Measurements from ENCODE around the gene CNBD2.
A peak's percentile ranks its signal among the peaks of the same experiment; 100 is the strongest.
"Not testable (repeated sequence)": the region's sequence is repeated elsewhere in the genome, so short reads cannot be mapped to it uniquely, and the experiment has no call there.

The CNBD2 gene

GRCh38 chr20:36028106-36028808, 59.9 kb downstream of the CNBD2 start:
- Histone ChIP-seq H3K9ac (ENCODE audit: low read length) (no peak overlapping the region), H3K9me3 (ENCODE audit: control insufficient read depth, low read length) (no peaks in the 10 kb centered on the region), H3K36me3 (ENCODE audit: control insufficient read depth, insufficient read depth, low read length, severe bottlenecking) (no peaks in the 10 kb centered on the region), H3K4me1 (ENCODE audit: control insufficient read depth, insufficient read depth, low read length) (no peaks in the 10 kb centered on the region), H3K27me3 (replicated peaks; ENCODE audit: control insufficient read depth, insufficient read depth, low read length) (no peaks in the 10 kb centered on the region), H3K4me3 (ENCODE audit: low read length) (no peak overlapping the region)
- DNase-seq (ENCODE audit: low read depth): no peak

- peaks cover 3% of the 10 kb centered on the region for H3K9me3 ChIP-seq (ENCODE audit: control insufficient read depth, low read length)
- H3K27me3 ChIP-seq (replicated peaks; ENCODE audit: control insufficient read depth, insufficient read depth, low read length): no peaks in the 10 kb centered on the region
- no peaks in the 10 kb centered on the region for H3K4me1 ChIP-seq (ENCODE audit: control insufficient read depth, insufficient read depth, low read length)
- H3K36me3 ChIP-seq (ENCODE audit: control insufficient read depth, insufficient read depth, low read length, severe bottlenecking): no peaks in the 10 kb centered on the region
- peak; percentile 70 for DNase-seq (ENCODE audit: low read depth)
- no peak overlapping the region for H3K4me3 ChIP-seq (ENCODE audit: low read length)
- H3K9ac ChIP-seq (ENCODE audit: low read length): no peak overlapping the region
Observed at GRCh38 chr20:36030149-36030548, 61.8 kb downstream of the CNBD2 start.

- Histone ChIP-seq H3K9ac (ENCODE audit: low read length) (no peak overlapping the region), H3K9me3 (ENCODE audit: control insufficient read depth, low read length) (peaks cover 3% of the 10 kb centered on the region), H3K4me3 (ENCODE audit: low read length) (no peak overlapping the region), H3K36me3 (ENCODE audit: control insufficient read depth, insufficient read depth, low read length, severe bottlenecking) (no peaks in the 10 kb centered on the region), H3K27me3 (replicated peaks; ENCODE audit: control insufficient read depth, insufficient read depth, low read length) (no peaks in the 10 kb centered on the region), H3K4me1 (ENCODE audit: control insufficient read depth, insufficient read depth, low read length) (no peaks in the 10 kb centered on the region)
- no peak for DNase-seq (ENCODE audit: low read depth)
Observed at GRCh38 chr20:36031806-36032205, 63.4 kb downstream of the CNBD2 start.

- H3K36me3 ChIP-seq (ENCODE audit: control insufficient read depth, insufficient read depth, low read length, severe bottlenecking): no peaks in the 10 kb centered on the region
- no peak overlapping the region for H3K9ac ChIP-seq (ENCODE audit: low read length)
- no peak overlapping the region for H3K4me3 ChIP-seq (ENCODE audit: low read length)
- H3K27me3 ChIP-seq (replicated peaks; ENCODE audit: control insufficient read depth, insufficient read depth, low read length): no peaks in the 10 kb centered on the region
- H3K4me1 ChIP-seq (ENCODE audit: control insufficient read depth, insufficient read depth, low read length): no peaks in the 10 kb centered on the region
- peaks cover 3% of the 10 kb centered on the region for H3K9me3 ChIP-seq (ENCODE audit: control insufficient read depth, low read length)
- no peak for DNase-seq (ENCODE audit: low read depth)
Observed at GRCh38 chr20:36034875-36035274, 66.5 kb downstream of the CNBD2 start.

GRCh38 chr20:36035745-36036144, 67.4 kb downstream of the CNBD2 start:
- DNase-seq (ENCODE audit: low read depth): no peak
- Histone ChIP-seq H3K4me3 (ENCODE audit: low read length) (no peak overlapping the region), H3K4me1 (ENCODE audit: control insufficient read depth, insufficient read depth, low read length) (no peaks in the 10 kb centered on the region), H3K36me3 (ENCODE audit: control insufficient read depth, insufficient read depth, low read length, severe bottlenecking) (no peaks in the 10 kb centered on the region), H3K9ac (ENCODE audit: low read length) (no peak overlapping the region), H3K9me3 (ENCODE audit: control insufficient read depth, low read length) (peaks cover 3% of the 10 kb centered on the region), H3K27me3 (replicated peaks; ENCODE audit: control insufficient read depth, insufficient read depth, low read length) (no peaks in the 10 kb centered on the region)

- no peak for DNase-seq (ENCODE audit: low read depth)
- Histone ChIP-seq H3K4me1 (ENCODE audit: control insufficient read depth, insufficient read depth, low read length) (no peaks in the 10 kb centered on the region), H3K27me3 (replicated peaks; ENCODE audit: control insufficient read depth, insufficient read depth, low read length) (no peaks in the 10 kb centered on the region), H3K4me3 (ENCODE audit: low read length) (no peak overlapping the region), H3K36me3 (ENCODE audit: control insufficient read depth, insufficient read depth, low read length, severe bottlenecking) (peaks cover 1% of the 10 kb centered on the region), H3K9ac (ENCODE audit: low read length) (no peak overlapping the region), H3K9me3 (ENCODE audit: control insufficient read depth, low read length) (peaks cover 3% of the 10 kb centered on the region)
Observed at GRCh38 chr20:36036688-36037087, 68.3 kb downstream of the CNBD2 start.

- Histone ChIP-seq H3K36me3 (ENCODE audit: control insufficient read depth, insufficient read depth, low read length, severe bottlenecking) (peaks cover 4% of the 10 kb centered on the region), H3K9ac (ENCODE audit: low read length) (no peak overlapping the region), H3K4me1 (ENCODE audit: control insufficient read depth, insufficient read depth, low read length) (no peaks in the 10 kb centered on the region), H3K4me3 (ENCODE audit: low read length) (no peak overlapping the region), H3K27me3 (replicated peaks; ENCODE audit: control insufficient read depth, insufficient read depth, low read length) (no peaks in the 10 kb centered on the region), H3K9me3 (ENCODE audit: control insufficient read depth, low read length) (no peaks in the 10 kb centered on the region)
- DNase-seq (ENCODE audit: low read depth): no peak
Observed at GRCh38 chr20:36040571-36040970, 72.2 kb downstream of the CNBD2 start.

GRCh38 chr20:36043441-36043840, 75.1 kb downstream of the CNBD2 start:
- no peaks in the 10 kb centered on the region for H3K9me3 ChIP-seq (ENCODE audit: control insufficient read depth, low read length)
- H3K27me3 ChIP-seq (replicated peaks; ENCODE audit: control insufficient read depth, insufficient read depth, low read length): no peaks in the 10 kb centered on the region
- no peak overlapping the region for H3K9ac ChIP-seq (ENCODE audit: low read length)
- peaks cover 9% of the 10 kb centered on the region for H3K36me3 ChIP-seq (ENCODE audit: control insufficient read depth, insufficient read depth, low read length, severe bottlenecking)
- DNase-seq (ENCODE audit: low read depth): no peak
- H3K4me1 ChIP-seq (ENCODE audit: control insufficient read depth, insufficient read depth, low read length): peaks cover 9% of the 10 kb centered on the region
- H3K4me3 ChIP-seq (ENCODE audit: low read length): no peak overlapping the region

- no peak overlapping the region for H3K9ac ChIP-seq (ENCODE audit: low read length)
- H3K4me1 ChIP-seq (ENCODE audit: control insufficient read depth, insufficient read depth, low read length): peaks cover 9% of the 10 kb centered on the region
- no peaks in the 10 kb centered on the region for H3K27me3 ChIP-seq (replicated peaks; ENCODE audit: control insufficient read depth, insufficient read depth, low read length)
- peaks cover 9% of the 10 kb centered on the region for H3K36me3 ChIP-seq (ENCODE audit: control insufficient read depth, insufficient read depth, low read length, severe bottlenecking)
- H3K9me3 ChIP-seq (ENCODE audit: control insufficient read depth, low read length): no peaks in the 10 kb centered on the region
- no peak overlapping the region for H3K4me3 ChIP-seq (ENCODE audit: low read length)
- no peak for DNase-seq (ENCODE audit: low read depth)
Observed at GRCh38 chr20:36043892-36044515, 75.6 kb downstream of the CNBD2 start.

- no peak for DNase-seq (ENCODE audit: low read depth)
- H3K27me3 ChIP-seq (replicated peaks; ENCODE audit: control insufficient read depth, insufficient read depth, low read length): no peaks in the 10 kb centered on the region
- peaks cover 9% of the 10 kb centered on the region for H3K36me3 ChIP-seq (ENCODE audit: control insufficient read depth, insufficient read depth, low read length, severe bottlenecking)
- no peaks in the 10 kb centered on the region for H3K9me3 ChIP-seq (ENCODE audit: control insufficient read depth, low read length)
- no peak overlapping the region for H3K4me3 ChIP-seq (ENCODE audit: low read length)
- H3K9ac ChIP-seq (ENCODE audit: low read length): no peak overlapping the region
- peaks cover 9% of the 10 kb centered on the region for H3K4me1 ChIP-seq (ENCODE audit: control insufficient read depth, insufficient read depth, low read length)
Observed at GRCh38 chr20:36045373-36045714, 77.0 kb downstream of the CNBD2 start.

- Histone ChIP-seq H3K4me1 (ENCODE audit: control insufficient read depth, insufficient read depth, low read length) (peaks cover 12% of the 10 kb centered on the region), H3K4me3 (ENCODE audit: low read length) (peak overlapping the region; percentile 37)
- not testable (repeated sequence) for H3K27me3 ChIP-seq (replicated peaks; ENCODE audit: control insufficient read depth, insufficient read depth, low read length); H3K36me3 ChIP-seq (ENCODE audit: control insufficient read depth, insufficient read depth, low read length, severe bottlenecking); H3K9ac ChIP-seq (ENCODE audit: low read length); DNase-seq (ENCODE audit: low read depth); H3K9me3 ChIP-seq (ENCODE audit: control insufficient read depth, low read length)
Observed at GRCh38 chr20:36046073-36046798, 77.8 kb downstream of the CNBD2 start.
